ENCODE measurements around the gene HHIPL1.

DNA sequence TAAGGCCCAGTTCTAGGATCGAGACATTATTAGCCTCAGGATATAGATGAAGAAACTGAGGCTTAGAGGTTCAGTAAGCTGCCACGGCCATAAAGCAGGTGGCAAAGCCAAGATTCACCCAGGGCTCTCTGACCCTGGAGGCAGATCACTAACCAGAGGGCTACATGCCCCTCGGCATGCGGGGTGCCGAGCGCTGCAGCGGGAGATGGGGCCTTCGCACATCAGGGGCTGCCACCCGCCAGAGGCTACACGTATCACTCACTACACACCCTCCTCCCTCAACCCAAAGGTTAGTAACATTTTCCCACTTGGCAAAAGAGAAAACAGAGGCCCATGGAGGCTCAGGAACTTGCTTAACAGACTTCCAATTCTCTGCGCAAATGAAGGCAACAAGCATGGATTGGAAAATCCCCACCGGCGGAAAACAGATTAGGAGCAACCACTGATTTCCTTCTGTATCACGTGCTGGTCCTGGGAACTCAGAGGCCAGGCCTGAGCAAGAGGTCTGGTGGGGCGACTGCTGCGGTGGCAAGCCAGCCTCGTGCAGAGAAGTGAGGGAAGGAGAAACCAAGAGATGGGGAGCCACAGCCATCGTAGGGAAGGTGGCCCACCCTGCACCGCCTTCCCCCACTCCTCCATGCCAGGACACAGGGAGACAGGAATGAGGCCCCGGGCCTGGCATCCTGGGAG lies 46.9 kb upstream of the HHIPL1 start:
- TF ChIP-seq, protein P1, sequence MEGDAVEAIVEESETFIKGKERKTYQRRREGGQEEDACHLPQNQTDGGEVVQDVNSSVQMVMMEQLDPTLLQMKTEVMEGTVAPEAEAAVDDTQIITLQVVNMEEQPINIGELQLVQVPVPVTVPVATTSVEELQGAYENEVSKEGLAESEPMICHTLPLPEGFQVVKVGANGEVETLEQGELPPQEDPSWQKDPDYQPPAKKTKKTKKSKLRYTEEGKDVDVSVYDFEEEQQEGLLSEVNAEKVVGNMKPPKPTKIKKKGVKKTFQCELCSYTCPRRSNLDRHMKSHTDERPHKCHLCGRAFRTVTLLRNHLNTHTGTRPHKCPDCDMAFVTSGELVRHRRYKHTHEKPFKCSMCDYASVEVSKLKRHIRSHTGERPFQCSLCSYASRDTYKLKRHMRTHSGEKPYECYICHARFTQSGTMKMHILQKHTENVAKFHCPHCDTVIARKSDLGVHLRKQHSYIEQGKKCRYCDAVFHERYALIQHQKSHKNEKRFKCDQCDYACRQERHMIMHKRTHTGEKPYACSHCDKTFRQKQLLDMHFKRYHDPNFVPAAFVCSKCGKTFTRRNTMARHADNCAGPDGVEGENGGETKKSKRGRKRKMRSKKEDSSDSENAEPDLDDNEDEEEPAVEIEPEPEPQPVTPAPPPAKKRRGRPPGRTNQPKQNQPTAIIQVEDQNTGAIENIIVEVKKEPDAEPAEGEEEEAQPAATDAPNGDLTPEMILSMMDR (IDR thresholded peaks at IDR 0.05; ENCODE audit: extremely low read depth in 1 of 2, insufficient read depth in 1 of 2, low read depth in 1 of 2, low read length in 2 of 2) = no peak
- TF ChIP-seq POLR2AphosphoS5 (IDR thresholded peaks at IDR 0.05; ENCODE audit: insufficient read depth, low read depth, low read length) (no peak), POLR2A (IDR thresholded peaks at IDR 0.05; ENCODE audit: low read depth, low read length) (no peak), EZH2 (IDR thresholded peaks at IDR 0.05; ENCODE audit: borderline replicate concordance, low read depth, low read length, severe bottlenecking) (no peak), JUN (IDR thresholded peaks at IDR 0.05; ENCODE audit: borderline replicate concordance, insufficient read depth, insufficient read length, low read depth) (no peak)

Data from endothelial cell of umbilical vein (primary cell).